ENCODE data around the gene KRTAP10-4.

- TF ChIP-seq GATA2 (IDR thresholded peaks at IDR 0.05; ENCODE audit: low read depth, low read length) (no peak), GATA3 (IDR thresholded peaks at IDR 0.05; ENCODE audit: low read depth, low read length) (no peak)
Measured at GRCh38 chr21:44579056-44579832, 5.7 kb downstream of the KRTAP10-4 start.

Measured in SH-SY5Y (cell line).